Inflammatory macrophage treated with lipopolysaccharide for 1 hour (primary cell): ENCODE results near the gene SPRR2F.
"Not testable (repeated sequence)": the region's sequence is repeated elsewhere in the genome, so short reads cannot be mapped to it uniquely, and the experiment has no call there.

Source experiments
- DNase-seq, 2 donors: peaks; one replicate each; pipeline ENCODE4 v3.0.0-alpha.2; 2020 to 2022

Gene SPRR2F, protein sequence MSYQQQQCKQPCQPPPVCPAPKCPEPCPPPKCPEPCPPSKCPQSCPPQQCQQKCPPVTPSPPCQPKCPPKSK

DNA sequence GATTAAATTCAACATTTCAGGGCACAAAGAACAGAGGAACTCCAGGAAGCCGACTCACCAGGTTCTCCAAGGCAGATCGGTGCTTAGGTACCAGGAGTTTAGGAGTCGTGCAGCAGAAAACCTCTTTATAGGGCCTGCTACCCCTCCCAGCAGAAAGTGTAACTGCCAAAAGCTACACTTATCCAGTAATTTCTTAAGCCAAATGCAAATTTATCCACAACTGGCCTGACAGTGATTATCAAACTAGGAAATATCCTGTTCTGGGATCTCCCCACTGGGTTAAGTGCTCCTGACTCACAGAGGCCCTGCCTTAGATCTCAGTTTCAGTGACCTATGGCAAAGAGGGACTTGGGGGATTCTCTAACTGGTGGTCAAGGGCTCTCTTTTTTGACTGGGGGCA lies at the start of gene SPRR2F:
SPRR2F (minus strand) TSS at position 101 of the 400 bp plus-strand sequence. CDS start 783 bp downstream, outside the sequence.
- no peak for DNase-seq

DNA sequence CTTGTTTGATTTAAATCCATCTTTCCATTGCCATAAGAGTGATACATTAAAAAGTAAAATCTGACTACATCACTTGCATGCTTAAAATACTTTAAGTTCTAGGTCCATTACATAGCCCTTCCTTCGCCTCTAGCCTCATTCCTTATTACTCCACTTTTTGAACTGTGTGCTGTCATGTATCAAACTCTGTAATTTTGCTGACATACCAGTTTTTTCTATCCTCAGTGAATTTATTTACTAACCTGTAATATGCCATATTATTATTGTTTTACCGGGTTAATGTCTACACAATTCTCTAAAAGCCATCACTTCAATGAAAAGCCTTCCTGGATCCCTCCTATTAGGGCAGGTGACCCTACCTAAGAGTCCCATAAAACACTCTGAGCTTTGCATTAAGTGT lies 42.2 kb upstream of the SPRR2F start:
- no peak for DNase-seq

DNA sequence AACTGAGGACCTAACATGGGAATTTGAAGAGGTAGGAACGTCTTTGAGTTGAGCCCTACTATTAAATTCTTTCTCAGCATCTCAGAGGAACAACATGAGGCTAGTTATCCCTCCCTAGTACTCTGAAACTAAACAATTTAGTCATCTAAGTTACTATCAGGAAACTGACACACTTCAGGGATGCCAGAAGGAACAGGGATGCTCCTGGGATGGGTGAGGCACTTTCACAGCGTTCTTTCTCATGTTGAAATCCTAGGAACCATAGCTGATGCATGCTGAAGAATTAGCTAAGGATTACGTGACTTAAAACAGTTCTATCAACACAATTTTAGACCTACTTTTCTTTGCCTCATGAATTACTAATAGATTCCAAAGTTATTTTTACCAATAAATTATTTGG lies 39.2 kb upstream of the SPRR2F start:
- DNase-seq: no peak

DNA sequence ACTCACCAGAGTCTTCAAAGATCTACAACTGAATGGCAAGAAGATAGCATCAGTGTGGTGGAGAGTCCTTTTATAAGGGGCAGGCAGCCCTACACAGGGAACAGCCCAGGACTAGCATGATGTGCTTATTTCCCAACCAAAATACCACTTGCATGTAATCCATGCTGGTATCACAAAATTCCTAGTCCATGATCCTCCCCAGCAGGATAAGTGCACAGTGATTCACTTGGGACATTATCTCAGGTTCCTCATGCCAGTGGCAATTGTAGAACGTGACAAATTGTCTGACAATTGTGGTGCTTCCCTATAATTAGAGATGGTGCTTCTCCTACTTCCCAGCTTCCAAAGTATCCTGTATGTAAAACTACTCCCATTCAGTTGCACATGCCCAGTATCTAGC lies 37.5 kb upstream of the SPRR2F start, which contains the start of gene SPRR2G:
SPRR2G (minus strand) TSS at position 45 of the 400 bp plus-strand sequence. CDS start 780 bp downstream, outside the sequence.
- DNase-seq: no peak

DNA sequence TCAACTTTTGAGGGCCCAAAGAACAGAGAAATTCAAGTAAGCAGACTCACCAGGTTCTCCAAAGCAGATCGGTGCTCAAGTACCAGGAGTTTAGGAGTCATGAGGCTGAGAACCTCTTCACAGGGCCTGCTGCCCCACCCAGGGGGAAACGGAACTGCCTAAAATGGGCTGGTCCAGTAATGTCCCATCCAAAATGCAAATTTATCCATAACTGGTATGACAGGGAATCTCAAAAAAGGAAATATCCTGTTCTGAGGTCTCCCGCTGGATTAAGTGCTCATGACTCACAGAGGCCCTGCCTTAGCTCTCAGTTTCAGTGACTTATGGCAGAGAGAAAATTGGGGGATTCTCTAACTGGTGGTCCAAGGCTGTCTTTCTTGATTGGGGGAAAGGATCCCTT lies 28.1 kb upstream of the SPRR2F start:
- DNase-seq: no peak

DNA sequence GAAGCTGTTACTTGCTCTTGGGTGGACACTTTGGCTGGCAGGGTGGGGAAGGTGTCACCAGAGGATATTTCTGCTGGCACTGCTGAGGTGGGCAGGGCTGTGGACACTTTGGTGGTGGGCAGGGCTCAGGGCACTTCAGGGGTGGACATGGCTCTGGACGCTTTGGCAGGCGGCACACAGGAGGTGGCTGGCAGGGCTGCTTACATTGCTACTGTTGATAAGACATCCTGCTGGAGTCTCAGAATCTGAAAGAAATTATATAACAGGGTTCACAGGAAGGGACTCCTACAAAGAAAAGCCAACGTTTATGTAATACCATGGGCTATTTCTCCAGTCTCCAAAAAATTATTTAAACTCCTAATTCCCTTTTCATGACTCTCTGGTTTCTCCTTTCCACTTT lies 27.2 kb upstream of the SPRR2F start:
- DNase-seq: no peak

DNA sequence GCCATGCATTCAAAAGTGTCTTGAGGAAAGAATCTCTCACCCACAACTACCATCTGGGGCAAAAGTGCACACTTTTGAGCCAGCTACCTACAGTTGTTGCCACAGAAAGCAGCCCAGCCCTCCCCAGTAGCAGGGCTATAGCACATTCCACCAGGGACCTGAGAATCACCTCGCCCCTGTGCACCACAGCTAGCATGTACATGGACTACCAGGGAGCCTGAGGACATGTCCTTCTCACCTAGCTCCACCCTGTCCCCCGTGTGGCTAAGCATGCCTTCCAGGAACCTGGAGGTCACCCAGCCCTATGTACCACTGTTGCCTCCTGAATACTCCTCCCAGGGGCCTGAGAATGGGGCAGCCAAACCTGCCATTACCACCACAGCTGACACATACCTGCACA lies 20.4 kb upstream of the SPRR2F start:
- no peak for DNase-seq

DNA sequence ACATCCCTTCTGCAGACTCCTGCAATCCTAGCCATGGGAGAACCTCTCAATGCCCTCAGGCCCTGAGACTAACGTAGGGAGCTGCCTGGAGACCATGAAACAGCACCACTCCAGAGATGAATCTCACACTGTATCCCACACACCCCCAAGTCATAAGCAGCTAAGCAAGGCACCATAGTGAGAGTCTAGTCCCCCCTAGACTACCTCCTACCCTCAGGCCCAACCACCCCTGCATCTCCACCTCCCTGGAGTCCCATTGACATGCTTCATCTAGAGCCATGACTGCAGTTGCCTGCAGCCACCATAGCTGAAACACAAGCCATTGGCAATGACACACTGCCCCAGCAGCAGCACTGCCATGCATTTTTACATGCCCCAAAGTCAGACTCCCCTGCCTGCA lies 20.0 kb upstream of the SPRR2F start:
- no peak for DNase-seq

DNA sequence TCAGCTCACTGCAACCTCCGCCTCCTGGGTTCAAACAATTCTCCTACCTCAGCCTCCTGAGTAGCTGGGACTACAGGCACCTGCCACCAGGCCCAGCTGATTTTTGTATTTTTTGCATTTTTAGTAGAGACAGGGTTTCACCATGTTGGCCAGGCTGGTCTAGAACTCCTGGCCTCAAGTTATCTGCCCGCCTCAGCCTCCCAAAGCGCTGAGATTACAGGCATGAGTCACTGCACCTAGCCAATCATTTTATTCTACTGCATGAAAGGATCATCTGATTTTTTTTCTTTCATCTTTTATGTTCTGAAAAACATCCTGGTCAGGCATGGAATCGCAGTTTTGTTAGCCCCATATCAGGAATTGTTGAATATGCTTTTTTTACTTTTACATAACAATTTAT lies 15.4 kb upstream of the SPRR2F start:
- not testable (repeated sequence) for DNase-seq

DNA sequence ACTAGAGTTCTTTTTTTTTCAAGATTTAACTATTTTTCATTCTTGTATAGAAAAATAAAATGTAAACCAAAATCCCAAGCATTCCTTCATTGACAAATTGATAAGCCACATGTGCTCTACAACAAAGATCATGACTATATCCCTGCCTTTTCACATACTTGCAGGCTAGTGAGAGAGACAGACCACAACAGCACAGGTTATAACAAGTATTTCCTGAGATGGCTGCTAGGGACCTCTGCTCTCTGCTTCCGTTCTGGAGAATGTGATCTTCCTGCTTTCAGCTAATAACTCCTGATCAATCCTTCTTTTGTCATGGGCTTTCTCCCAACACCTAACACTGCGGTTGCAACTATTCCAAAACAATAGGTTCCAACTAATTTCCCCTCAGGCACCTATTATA lies 14.0 kb upstream of the SPRR2F start:
- no peak for DNase-seq

DNA sequence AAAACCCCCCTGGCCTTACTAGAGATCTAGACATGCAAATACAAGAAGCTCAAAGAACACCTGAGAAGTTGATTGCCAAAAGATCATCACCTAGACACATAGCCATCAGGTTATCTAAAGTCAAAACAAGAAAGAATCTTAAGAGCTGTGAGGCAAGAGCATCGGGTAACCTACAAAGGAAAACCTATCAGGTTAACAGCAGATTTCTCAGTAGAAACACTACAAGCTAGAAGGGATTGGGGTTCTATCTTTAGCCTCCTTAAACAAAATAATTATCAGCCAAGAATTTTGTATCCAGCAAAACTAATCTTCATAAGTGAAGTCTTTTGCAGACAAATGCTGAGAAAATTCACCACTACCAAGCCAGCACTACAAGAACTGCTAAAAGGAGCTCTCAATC lies 12.2 kb upstream of the SPRR2F start:
- no peak for DNase-seq

DNA sequence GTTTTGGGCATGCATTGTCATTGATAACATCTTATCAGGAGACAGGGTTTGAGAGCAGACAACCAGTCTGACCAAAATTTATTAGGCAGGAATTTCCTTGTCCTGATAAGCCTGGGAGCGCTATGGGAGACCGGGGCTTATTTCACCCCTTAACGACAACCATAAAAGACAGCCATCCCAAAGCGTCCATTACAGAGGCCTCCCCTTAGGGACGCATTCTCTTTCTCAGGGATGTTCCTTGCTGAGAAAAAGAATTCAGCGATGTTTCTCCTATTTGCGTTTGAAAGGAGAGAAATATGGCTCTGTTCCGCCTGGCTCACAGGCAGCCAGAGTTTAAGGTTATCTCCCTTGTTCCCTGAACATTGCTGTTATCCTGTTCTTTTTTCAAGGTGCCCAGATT lies 10.5 kb upstream of the SPRR2F start:
- DNase-seq: not testable (repeated sequence)

DNA sequence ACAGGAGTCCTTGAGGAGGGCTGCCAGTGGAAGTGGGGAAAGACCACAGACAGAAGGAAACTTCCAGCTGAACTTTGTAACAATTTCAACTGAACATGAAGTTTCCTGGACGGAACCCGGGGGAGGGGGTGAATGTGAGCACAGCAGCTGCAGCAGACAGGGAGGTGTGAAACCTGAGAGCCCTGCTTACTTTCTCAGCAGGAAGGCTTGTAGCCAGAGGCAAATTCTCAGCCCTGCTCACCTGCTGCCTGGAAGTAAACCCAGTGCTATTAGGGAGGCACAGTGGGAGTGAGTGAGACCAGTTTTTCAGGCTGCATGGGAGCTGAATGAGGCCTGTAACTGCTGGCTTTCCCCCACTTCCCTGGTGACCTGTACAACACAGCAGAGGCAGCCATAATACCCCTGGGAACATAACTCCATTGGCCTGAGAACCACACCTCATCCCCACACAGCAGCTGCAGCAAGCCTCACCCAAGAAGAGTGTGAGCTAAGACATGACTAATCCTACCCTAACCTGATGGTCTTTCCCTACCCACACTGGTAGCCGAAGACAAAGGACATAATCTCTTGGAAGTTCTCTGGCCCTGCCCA lies 9.6 kb upstream of the SPRR2F start:
- DNase-seq: no peak

DNA sequence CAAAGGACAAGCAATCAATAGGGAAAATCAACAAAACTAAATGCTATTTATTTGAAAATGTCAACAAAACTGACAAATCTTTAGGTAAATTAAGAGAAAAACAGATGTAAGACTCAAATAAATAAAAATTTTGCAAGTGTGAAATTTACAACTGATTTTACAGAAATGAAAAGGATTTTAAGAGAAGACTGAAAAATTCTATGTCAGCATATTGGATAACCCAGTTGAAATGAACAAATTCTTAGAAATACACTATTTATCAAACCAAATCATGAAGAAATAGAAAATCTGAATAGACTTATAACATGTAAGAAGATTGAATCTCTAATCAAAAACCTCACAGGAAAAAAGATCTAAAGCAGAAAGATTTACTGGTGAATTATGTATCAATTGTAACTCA lies 7.6 kb upstream of the SPRR2F start:
- no peak for DNase-seq

DNA sequence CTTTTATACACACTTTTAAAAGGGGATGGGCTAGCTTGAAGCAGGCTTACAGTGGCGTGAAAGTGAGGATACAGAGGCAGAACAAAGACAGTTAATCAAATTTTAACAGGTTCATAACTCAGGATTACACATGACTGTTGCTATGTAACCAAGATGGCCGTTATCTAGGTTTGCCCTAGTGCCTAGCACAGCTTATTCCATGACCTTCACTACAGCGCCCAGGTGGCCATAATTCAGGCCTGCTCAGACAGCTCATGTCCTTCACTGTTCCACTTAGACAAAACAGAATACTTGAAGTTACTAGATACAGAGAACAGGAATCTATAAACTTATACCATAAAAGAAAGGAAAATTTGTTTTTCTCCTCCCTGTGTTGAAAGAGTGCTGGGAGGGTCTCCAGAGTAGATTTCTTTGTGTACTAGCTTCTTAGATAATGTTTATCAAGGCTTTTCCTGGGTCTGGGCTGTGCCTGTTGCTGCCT lies 6.2 kb upstream of the SPRR2F start:
- DNase-seq: no peak

DNA sequence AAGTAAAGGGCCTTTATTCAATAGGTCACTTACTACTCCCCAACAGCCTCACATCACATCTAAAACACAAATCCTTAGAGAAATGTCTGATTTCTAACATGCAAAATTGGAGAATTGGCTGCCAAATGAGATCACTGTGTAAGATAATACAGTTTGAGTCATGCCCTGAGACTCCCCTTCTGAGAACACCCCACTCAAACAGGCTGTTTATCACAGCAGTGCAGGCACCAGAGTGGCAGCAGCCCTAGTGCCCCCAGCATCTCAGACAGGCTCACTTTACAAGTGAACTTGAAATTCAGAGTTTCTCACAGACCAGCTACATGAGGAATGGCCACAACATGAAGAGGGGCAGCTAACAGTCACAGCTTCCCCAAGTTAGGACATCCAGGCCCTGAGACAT lies 1.9 kb upstream of the SPRR2F start:
- DNase-seq: not testable (repeated sequence)

DNA sequence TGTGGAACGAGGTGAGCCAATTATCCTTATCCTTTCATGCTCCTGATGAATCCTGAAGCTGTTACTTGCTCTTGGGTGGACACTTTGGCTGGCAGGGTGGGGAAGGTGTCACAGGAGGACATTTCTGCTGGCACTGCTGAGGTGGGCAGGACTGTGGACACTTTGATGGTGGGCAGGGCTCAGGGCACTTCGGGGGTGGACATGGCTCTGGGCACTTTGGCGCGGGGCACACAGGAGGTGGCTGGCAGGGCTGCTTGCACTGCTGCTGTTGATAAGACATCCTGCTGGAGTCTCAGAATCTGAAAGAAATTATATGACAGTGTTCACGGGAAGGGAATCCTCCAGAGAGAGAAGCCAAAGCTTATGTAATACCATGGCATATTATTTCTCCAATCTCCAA lies 862 bp downstream of the SPRR2F start:
- not testable (repeated sequence) for DNase-seq

DNA sequence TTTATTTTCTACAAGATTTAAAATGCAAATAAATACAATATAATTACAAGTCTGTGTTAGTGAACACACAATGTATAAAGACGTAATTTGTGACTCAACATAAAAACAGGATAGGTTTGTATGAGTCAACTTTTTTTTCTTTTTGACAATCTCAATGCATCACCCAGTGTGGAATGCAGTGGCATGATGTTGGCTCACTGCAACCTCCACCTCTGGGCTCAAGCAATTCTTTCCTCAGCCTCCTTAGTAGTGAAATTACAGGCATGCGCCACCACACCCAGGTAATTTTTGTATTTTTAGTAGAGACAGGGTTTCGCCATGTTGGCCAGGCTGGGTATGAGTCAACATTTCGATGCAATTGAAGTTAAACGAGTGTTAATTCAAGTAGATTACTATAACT lies 13.1 kb downstream of the SPRR2F start:
- DNase-seq: no peak

DNA sequence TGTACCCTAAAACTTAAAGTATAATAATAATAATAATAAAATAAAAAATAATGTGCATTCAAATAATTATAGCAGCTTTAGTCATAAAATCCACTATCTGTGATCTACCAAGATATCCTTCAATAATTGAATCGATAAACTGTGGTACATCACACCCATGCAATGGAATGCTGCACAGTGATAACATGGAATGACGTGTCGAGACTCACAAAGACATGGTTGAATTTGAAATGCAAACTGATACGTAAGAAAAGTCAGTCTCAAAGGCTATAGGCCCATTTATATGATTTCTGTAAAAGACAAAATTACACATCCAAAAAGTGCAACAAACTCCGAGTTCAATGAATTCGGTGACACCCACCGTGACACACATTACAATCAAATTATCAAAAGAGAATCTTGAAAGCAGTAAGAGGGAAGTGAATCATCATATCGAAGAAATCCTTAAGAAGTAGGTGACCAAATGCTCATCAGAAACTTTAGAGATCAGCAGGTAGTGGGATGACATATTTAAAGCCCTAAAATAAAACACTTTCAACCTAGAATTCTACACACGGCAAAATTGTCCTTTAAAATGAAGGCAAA lies 13.8 kb downstream of the SPRR2F start:
- DNase-seq: no peak

DNA sequence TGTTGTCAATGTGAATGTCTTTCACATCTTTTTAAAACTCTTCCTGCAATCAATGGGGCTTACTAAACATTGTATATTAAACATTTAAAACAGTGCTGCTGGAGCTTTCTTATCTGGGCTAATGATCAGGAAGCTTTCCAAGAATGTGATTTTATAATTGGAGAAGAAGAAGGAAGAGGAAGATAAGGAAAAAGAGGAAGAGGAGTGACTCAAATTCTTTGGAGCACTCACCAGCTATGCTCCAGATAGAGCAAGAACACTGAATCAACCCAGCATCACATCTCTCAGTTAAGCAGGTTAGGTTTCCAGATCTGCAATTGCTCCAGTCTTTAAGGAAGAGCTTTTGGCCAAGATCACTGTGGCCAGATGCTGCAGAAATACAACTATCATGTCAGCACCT lies 17.6 kb downstream of the SPRR2F start:
- no peak for DNase-seq

DNA sequence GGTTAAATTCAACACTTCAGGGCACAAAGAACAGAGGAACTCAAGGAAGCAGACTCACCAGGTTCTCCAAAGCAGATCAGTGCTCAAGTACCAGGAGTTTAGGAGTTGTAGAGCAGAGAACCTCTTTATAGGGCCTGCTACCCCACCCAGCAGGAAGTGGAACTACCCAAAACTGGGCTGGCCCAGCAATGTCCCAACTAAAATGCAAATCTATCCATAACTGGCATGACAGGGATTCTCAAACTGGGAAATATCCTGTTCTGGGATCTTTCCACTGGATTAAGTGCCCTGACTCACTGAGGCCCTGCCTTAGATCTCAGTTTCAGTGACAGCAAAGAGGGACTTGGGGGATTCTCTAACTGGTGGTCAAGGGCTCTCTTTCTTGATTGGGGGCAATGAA lies 18.9 kb downstream of the SPRR2F start, which contains the start of gene SPRR2E:
SPRR2E (minus strand) TSS at position 101 of the 400 bp plus-strand sequence. CDS start 775 bp downstream, outside the sequence.
- no peak for DNase-seq

DNA sequence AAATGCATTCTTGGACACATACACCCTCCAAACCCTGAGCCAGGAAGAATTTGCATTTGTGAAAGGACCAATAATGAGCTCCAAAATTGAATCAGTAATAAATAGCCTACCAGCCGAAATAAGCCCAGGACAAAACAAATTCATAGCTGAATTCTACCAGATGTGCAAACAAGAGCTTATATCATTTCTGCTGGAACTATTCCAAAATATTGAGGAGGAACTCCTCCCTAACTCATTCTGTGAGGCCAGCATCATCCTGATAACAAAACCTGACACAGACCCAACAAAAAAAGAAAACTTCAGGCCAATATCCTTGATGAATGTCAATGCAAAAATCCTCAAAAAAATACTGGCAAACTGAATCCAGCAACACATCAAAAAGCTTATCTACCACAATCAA lies 25.7 kb downstream of the SPRR2F start:
- DNase-seq: no peak

DNA sequence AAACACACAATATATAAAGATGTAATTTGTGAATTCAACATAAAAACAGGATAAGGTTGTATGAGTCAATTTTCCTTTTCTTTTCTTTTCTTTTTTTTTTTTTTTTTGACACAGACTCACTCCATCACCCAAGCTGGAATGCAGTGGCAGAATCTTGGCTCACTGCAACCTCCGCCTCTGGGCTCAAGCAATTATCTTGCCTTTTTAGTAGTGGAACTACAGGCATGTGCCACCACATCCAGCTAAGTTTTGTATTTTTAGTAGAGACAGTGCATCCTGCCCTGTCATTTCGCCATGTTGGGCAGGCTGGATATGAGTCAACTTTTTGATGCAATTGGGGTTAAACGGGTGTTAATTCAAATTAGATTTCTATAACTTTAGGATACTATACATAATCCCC lies 31.6 kb downstream of the SPRR2F start:
- DNase-seq: no peak
